ENCODE data around the gene SMAD6. TPM values are rescaled to one million over a fixed set of nuclear protein-coding genes. Genes with fewer than 3 reads are reported as not detected.
A peak's percentile ranks its signal among the peaks of the same experiment; 100 is the strongest.

The SMAD6 gene
- polyA plus RNA-seq, 1 donor from 2014 or later, result 0.16 TPM

DNA sequence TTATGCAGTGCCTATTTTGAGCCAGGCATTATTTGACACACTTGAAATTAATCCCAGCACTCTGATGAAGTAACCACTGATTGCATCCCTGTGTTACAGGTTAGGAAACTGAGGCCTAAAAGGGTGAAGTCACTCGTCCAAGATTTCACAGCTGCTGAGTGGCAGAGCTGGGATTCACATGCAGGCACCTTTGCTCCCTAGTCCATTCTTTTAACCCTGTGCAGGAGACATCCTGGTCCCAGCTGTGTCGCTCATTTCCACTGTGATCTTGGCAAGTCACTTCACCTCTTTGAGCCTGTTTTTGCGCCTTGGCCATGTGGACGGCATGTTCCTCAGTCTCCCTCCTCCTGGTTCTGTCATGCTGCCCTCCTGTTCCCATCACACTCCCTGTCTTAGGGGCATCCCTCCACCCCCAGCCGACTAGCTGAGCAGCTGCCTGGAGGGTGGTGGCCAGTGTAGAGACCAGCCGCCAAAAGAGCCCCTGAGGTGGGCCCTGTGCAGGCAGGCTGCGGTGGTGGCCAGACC is 70.6 kb downstream of the SMAD6 start:
- Histone ChIP-seq H3K9ac (ENCODE audit: low read length) (no peak overlapping the region), H4K20me1 (ENCODE audit: insufficient read depth) (no peaks in the 10 kb centered on the region), H3K27ac (ENCODE audit: low read length) (no peak overlapping the region), H3K9me3 (ENCODE audit: low read length) (no peaks in the 10 kb centered on the region), H2AFZ (ENCODE audit: low read depth, low read length) (no peak overlapping the region), H3K36me3 (ENCODE audit: insufficient read depth, low read length) (no peaks in the 10 kb centered on the region), H3K27me3 (ENCODE audit: insufficient read depth, low read depth, low read length) (no peaks in the 10 kb centered on the region), H3K4me2 (ENCODE audit: low read length) (no peak overlapping the region), H3K4me3 (ENCODE audit: low read length) (no peak overlapping the region), H3F3A (ENCODE audit: insufficient read depth, low read length, poor library complexity, severe bottlenecking) (no peaks in the 10 kb centered on the region), H3K9me2 (ENCODE audit: insufficient read depth, low read length) (no peaks in the 10 kb centered on the region), H3K79me2 (replicated peaks; ENCODE audit: insufficient read depth, low read length) (no peaks in the 10 kb centered on the region)
- TF ChIP-seq, protein P1, sequence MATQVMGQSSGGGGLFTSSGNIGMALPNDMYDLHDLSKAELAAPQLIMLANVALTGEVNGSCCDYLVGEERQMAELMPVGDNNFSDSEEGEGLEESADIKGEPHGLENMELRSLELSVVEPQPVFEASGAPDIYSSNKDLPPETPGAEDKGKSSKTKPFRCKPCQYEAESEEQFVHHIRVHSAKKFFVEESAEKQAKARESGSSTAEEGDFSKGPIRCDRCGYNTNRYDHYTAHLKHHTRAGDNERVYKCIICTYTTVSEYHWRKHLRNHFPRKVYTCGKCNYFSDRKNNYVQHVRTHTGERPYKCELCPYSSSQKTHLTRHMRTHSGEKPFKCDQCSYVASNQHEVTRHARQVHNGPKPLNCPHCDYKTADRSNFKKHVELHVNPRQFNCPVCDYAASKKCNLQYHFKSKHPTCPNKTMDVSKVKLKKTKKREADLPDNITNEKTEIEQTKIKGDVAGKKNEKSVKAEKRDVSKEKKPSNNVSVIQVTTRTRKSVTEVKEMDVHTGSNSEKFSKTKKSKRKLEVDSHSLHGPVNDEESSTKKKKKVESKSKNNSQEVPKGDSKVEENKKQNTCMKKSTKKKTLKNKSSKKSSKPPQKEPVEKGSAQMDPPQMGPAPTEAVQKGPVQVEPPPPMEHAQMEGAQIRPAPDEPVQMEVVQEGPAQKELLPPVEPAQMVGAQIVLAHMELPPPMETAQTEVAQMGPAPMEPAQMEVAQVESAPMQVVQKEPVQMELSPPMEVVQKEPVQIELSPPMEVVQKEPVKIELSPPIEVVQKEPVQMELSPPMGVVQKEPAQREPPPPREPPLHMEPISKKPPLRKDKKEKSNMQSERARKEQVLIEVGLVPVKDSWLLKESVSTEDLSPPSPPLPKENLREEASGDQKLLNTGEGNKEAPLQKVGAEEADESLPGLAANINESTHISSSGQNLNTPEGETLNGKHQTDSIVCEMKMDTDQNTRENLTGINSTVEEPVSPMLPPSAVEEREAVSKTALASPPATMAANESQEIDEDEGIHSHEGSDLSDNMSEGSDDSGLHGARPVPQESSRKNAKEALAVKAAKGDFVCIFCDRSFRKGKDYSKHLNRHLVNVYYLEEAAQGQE (IDR thresholded peaks at IDR 0.05; ENCODE audit: borderline replicate concordance), result no peak
- no peak for TF ChIP-seq EZH2 (IDR thresholded peaks at IDR 0.05; ENCODE audit: borderline replicate concordance, insufficient read depth, low read length, poor library complexity, severe bottlenecking)
- TF ChIP-seq, protein P2, sequence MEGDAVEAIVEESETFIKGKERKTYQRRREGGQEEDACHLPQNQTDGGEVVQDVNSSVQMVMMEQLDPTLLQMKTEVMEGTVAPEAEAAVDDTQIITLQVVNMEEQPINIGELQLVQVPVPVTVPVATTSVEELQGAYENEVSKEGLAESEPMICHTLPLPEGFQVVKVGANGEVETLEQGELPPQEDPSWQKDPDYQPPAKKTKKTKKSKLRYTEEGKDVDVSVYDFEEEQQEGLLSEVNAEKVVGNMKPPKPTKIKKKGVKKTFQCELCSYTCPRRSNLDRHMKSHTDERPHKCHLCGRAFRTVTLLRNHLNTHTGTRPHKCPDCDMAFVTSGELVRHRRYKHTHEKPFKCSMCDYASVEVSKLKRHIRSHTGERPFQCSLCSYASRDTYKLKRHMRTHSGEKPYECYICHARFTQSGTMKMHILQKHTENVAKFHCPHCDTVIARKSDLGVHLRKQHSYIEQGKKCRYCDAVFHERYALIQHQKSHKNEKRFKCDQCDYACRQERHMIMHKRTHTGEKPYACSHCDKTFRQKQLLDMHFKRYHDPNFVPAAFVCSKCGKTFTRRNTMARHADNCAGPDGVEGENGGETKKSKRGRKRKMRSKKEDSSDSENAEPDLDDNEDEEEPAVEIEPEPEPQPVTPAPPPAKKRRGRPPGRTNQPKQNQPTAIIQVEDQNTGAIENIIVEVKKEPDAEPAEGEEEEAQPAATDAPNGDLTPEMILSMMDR (IDR thresholded peaks at IDR 0.05; ENCODE audit: poor library complexity, severe bottlenecking), result no peak
- no peak for TF ChIP-seq SMC3 (conservative IDR thresholded peaks at IDR 0.05; ENCODE audit: poor library complexity)
- TF ChIP-seq MXI1 (conservative IDR thresholded peaks at IDR 0.05; ENCODE audit: poor library complexity, severe bottlenecking), result no peak
- TF ChIP-seq TAF1 (IDR thresholded peaks at IDR 0.05; ENCODE audit: low read depth), result no peak
- no peak for TF ChIP-seq RAD21 (conservative IDR thresholded peaks at IDR 0.05)
- TF ChIP-seq POLR2AphosphoS5 (IDR thresholded peaks at IDR 0.05), result no peak
- TF ChIP-seq EP300 (conservative IDR thresholded peaks at IDR 0.05; ENCODE audit: poor library complexity, severe bottlenecking), result no peak

DNA sequence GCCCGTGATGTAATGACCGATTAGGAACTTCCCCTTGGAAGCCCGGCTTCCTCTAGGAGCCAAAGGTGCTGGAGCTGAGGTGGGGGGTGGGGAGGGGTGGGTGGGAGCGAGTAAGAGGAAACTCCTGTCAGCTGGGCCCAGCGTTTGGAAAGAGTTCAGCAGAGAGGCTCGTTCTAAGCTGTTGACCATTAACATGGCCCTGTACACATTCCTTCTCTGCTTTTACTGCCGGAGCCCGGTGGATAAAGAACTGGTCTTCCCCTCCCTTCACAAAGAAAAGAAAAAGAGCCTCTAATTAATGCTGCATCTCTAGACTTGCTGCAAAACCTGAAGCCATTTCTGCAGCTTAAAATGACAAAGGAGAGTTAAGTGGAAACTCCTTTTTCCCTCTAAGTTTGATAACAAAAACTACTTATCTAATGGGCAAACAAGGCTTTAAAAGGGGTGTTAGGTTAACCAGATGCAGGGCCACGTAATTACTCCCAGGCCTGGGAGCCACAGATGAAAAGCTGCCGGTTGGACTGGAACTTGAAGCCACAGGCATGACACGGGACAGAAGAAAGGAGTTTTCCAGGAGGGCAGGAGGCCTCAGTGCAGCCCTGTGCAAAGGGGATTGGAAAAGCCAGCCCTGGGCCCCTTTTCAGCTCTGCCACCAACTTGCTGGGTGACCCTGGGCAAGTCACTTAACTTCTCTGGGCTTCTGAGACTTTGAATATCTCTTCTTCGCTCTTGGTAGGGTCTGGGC is 71.3 kb downstream of the SMAD6 start:
- no peaks in the 10 kb centered on the region for H4K20me1 ChIP-seq (ENCODE audit: insufficient read depth)
- H3K79me2 ChIP-seq (replicated peaks; ENCODE audit: insufficient read depth, low read length), result no peaks in the 10 kb centered on the region
- H3K27me3 ChIP-seq (ENCODE audit: insufficient read depth, low read depth, low read length), result no peaks in the 10 kb centered on the region
- H3K9ac ChIP-seq (ENCODE audit: low read length), result peak overlapping the region; percentile 51
- no peak overlapping the region for H3K27ac ChIP-seq (ENCODE audit: low read length)
- no peaks in the 10 kb centered on the region for H3K36me3 ChIP-seq (ENCODE audit: insufficient read depth, low read length)
- no peaks in the 10 kb centered on the region for H3K9me2 ChIP-seq (ENCODE audit: insufficient read depth, low read length)
- H3K9me3 ChIP-seq (ENCODE audit: low read length), result no peaks in the 10 kb centered on the region
- no peak overlapping the region for H2AFZ ChIP-seq (ENCODE audit: low read depth, low read length)
- H3K4me3 ChIP-seq (ENCODE audit: low read length), result no peak overlapping the region
- TF ChIP-seq SMC3 (conservative IDR thresholded peaks at IDR 0.05; ENCODE audit: poor library complexity) (no peak), EZH2 (IDR thresholded peaks at IDR 0.05; ENCODE audit: borderline replicate concordance, insufficient read depth, low read length, poor library complexity, severe bottlenecking) (no peak)
- H3F3A ChIP-seq (ENCODE audit: insufficient read depth, low read length, poor library complexity, severe bottlenecking), result no peaks in the 10 kb centered on the region
- no peak overlapping the region for H3K4me2 ChIP-seq (ENCODE audit: low read length)

Data from neural cell (in vitro differentiated cells).